GM18951 (cell line): Measurements from ENCODE around the gene ZCCHC24.

ENCODE experiments used
- POLR2A ChIP-seq: IDR thresholded peaks from 4 replicates; pipeline ENCODE4 v1.6.1; 2011; ENCODE audit warnings: mild to moderate bottlenecking; ENCODE audit not compliant: insufficient read length, insufficient read depth; ENCODE audit errors: extremely low read depth
- in situ Hi-C: fragments of 300-500 bp; cut with MboI; formaldehyde crosslinking; loops from one replicate; pipeline ENCODE4 v1.12.0; 2022; ENCODE audit warnings: low sequenced_read_pairs, mixed read lengths, inconsistent platforms; ENCODE audit not compliant: unreplicated experiment

ZCCHC24 gene

GRCh38 chr10:79445161-79445976, at the start of gene ZCCHC24:
Gene ZCCHC24 (minus strand): TSS chr10:79445624. CDS start chr10:79445440, 184 bp downstream.
- in situ Hi-C loops, result no loop called here

GRCh38 chr10:79493806-79494205, 48.4 kb upstream of the ZCCHC24 start:
- no peak for TF ChIP-seq POLR2A
- in situ Hi-C loops, result no loop called here

More at GRCh38 chr10:79445161-79445976, at the start of gene ZCCHC24:
- peak; percentile 76 for TF ChIP-seq POLR2A

GRCh38 chr10:79492839-79493238, 47.4 kb upstream of the ZCCHC24 start:
- in situ Hi-C loops, result no loop called here
- TF ChIP-seq POLR2A, result no peak

GRCh38 chr10:79492256-79492655, 46.8 kb upstream of the ZCCHC24 start:
- in situ Hi-C loops, result no loop called here
- no peak for TF ChIP-seq POLR2A

DNA sequence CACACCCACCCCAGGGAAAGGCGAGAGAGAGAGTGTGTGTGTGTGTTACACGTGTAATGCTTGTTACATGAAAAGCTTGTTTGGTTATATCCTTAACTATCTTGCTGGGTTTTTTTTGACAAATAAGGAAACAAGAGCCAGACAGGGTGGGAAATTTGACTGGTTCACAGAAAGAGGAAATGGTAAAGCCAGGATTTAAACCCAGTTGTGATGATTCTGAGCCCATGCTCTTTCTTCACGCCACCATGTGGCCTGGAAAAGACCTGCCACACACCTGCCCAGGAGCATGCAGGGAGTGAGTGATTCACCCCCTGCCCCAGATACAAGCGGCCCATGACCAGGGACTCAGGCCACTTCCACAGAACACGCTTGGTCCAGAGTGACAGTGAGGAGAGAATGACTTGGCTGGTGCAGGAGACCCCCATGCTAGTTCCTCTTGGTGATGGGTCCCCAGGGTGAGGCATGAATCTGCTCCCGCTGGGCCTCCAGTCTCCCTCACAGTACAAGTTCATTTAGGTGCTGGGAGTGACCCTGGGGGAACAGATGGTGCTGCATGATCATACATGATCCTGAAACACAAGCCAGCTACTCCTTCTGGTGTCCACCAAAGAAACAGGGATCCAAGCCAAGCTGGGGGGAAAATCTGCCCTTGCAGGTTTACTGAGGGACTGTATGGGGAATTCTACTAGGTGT, 45.9 kb upstream of the ZCCHC24 start:
- no peak for TF ChIP-seq POLR2A
- in situ Hi-C loops, result no loop called here

DNA sequence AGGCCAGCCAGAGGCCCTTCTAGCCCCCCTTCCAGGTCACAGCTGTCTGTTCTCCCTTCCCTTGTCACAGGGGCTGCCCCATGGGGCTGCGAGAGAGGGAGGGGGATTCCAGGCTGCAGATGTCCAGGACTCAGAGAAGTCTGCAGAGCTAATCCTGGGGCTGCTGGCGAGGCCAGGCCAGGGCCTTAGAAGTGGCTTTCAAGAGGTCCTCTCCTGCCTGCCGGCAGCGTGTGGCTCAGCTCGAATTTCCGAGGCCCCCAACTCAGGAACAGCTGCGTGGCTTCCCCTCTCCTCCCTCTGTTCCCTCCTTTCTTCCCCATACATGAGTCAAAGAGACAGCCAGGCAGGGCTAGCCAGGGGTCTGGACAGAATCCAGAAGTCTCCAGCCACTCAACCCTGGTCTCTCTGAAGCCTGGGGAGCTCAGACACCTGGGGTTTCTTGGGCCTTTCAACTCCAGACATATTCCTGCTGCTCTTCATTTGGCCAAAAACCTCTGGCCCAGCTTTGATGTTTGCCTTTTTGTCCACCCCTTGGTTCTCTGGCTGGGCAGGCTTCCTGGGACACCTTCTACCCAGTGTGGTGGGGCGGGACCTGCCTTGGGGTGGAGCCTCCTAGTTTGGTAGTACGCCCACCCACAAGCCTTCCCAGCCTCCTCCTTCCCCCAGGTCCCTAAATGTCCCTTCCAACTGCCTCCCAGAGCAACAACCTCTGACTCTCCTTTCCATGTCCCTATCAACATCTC, 45.1 kb upstream of the ZCCHC24 start:
- in situ Hi-C loops, result no loop called here
- no peak for TF ChIP-seq POLR2A

DNA sequence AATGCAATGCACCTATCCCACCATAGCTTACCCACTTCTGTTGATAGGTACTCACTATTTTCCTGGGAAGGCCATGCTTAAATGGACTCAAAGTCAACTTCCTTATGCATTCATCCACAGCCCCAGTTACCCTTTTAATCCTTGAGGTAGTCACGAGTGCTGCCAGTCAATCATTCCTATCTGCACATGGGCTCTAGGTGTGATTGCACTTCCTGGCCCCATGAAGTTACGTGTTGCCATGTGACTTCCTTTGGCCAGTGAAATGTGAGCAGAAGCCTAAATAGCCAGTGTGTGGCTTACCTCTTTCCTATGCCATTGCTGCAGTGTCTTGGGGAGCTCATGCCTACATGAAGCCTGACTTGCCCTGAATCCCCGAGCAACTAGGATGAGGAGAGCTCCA, 43.4 kb upstream of the ZCCHC24 start:
- TF ChIP-seq POLR2A, result no peak
- in situ Hi-C loops, result no loop called here

DNA sequence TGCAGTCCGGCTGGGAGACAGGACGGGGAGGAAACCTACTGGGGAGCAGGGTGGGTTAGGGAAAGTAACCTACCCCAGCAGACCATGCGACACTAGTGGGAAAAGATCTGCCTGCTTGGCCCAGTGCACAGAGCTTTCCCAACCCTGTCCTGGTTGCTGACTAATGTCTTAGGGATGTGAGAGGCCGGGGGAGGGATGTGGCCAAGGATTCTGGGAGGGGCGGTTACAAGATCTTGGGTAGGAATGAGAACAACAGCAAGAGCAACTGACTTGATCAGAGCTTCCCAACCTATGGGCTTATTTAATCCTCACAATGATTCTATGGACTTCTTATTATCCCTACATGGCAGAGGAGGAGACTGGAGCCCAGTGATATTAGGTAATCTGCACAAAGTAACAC, 42.9 kb upstream of the ZCCHC24 start:
- in situ Hi-C loops, result no loop called here
- no peak for TF ChIP-seq POLR2A

- in situ Hi-C loops, result no loop called here
Measured at GRCh38 chr10:79487296-79488194, 42.1 kb upstream of the ZCCHC24 start.

GRCh38 chr10:79484476-79484875, 39.1 kb upstream of the ZCCHC24 start:
- no peak for TF ChIP-seq POLR2A
- in situ Hi-C loops, result no loop called here

More at GRCh38 chr10:79487296-79488194, 42.1 kb upstream of the ZCCHC24 start:
- no peak for TF ChIP-seq POLR2A

DNA sequence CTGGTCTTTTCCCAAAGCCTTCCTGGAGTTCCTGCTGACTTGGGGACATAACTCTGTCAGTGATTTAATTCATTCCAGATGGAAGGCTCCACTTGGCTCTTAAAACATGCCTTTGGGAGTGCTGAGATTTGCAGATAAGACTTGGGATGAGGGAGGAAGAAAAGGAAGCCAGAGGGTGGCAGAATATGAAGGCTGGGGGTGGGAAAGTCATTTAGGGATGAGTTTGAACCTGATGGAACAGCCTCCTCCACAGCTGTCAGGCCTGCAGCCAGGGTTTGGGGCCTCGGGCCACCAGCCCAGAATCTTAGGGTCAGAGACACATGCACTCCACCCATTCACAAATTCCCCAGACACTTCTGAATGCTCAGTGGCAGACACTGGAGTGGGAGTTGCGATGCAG, 38.5 kb upstream of the ZCCHC24 start:
- in situ Hi-C loops, result no loop called here

DNA sequence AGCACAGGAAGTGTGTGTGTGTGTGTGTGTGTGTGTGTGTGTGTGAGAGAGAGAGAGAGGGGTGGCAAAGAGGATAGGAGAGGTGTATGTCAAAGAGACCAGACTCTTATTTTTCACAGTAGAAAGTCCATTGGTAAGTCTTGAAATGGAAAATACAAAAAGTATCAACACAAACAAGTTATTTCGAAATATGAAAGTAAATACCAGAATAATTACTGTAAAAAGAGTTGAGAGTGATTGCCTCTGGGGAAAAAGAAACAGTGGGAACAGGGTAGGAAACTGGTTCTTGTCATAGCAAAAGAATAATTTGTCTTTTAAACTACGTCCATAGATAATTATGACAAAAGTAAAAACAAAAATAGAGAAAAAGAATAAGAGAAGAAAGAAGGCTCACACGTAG, 37.9 kb upstream of the ZCCHC24 start:
- TF ChIP-seq POLR2A, result no peak
- in situ Hi-C loops, result no loop called here

More for the DNA sequence above, 38.5 kb upstream of the ZCCHC24 start:
- TF ChIP-seq POLR2A, result no peak
